Neural progenitor cell (in vitro differentiated cells): ENCODE results near the gene SLC6A9. TPM values are rescaled to one million over a fixed set of nuclear protein-coding genes. Genes with fewer than 3 reads are reported as not detected.

ENCODE experiments used
- DNase-seq: peaks from one replicate; pipeline ENCODE4 v3.0.0-alpha.2; 2016; ENCODE audit warnings: low spot score
- H2AFZ ChIP-seq: fragments of 200-600 bp; sonication (generic); replicated peaks from 2 replicates; pipeline ENCODE4 v1.6.1; 2016; ENCODE audit warnings: antibody characterized with exemption
- H3F3A ChIP-seq: fragments of 200-600 bp; sonication (generic); 2 replicates; pipeline ENCODE4 v1.6.1; 2016; ENCODE audit warnings: antibody characterized with exemption, low read depth
- H3K27ac ChIP-seq: fragments of 200-600 bp; sonication (generic); 2 replicates; pipeline ENCODE4 v1.5.1; 2016; ENCODE audit warnings: mild to moderate bottlenecking
- H3K27me3 ChIP-seq: fragments of 200-600 bp; sonication (generic); 2 replicates; pipeline ENCODE4 v1.6.1; 2016; ENCODE audit warnings: mild to moderate bottlenecking, moderate library complexity
- H3K36me3 ChIP-seq: fragments of 200-600 bp; sonication (generic); 2 replicates; pipeline ENCODE4 v1.5.1; 2016
- H3K4me1 ChIP-seq: fragments of 200-600 bp; sonication (generic); 2 replicates; pipeline ENCODE4 v1.6.1; 2016; ENCODE audit warnings: mixed run types
- H3K4me2 ChIP-seq: fragments of 200-600 bp; sonication (generic); 2 replicates; pipeline ENCODE4 v1.6.1; 2016
- H3K4me3 ChIP-seq: fragments of 200-600 bp; sonication (generic); 2 replicates; pipeline ENCODE4 v1.5.1; 2016
- H3K79me2 ChIP-seq: fragments of 200-600 bp; sonication (generic); 2 replicates; pipeline ENCODE4 v1.6.1; 2016; ENCODE audit warnings: low read depth
- H3K9ac ChIP-seq: fragments of 200-600 bp; sonication (generic); 2 replicates; pipeline ENCODE4 v1.6.1; 2016
- H3K9me3 ChIP-seq: fragments of 200-600 bp; sonication (generic); 2 replicates; pipeline ENCODE4 v1.5.1; 2016; ENCODE audit warnings: low read depth
- H4K20me1 ChIP-seq: fragments of 200-600 bp; sonication (generic); 2 replicates; pipeline ENCODE4 v1.6.1; 2016; ENCODE audit warnings: low read depth
- H3K27ac Mint-ChIP-seq: 3 replicates; pipeline ENCODE4 v1.8.0; 2021; ENCODE audit warnings: mixed read lengths
- H3K27me3 Mint-ChIP-seq: 2 replicates; pipeline ENCODE4 v1.8.0; 2022; ENCODE audit warnings: low read depth, mild to moderate bottlenecking, inconsistent platforms, moderate library complexity, mixed read lengths; ENCODE audit not compliant: insufficient read depth
- H3K36me3 Mint-ChIP-seq: 3 replicates; pipeline ENCODE4 v1.8.0; 2021; ENCODE audit warnings: mixed read lengths
- H3K4me1 Mint-ChIP-seq: 3 replicates; pipeline ENCODE4 v1.8.0; 2021; ENCODE audit warnings: mixed read lengths
- H3K4me3 Mint-ChIP-seq: 3 replicates; pipeline ENCODE4 v1.8.0; 2021; ENCODE audit warnings: mild to moderate bottlenecking, moderate library complexity, mixed read lengths
- H3K9me3 Mint-ChIP-seq: 3 replicates; pipeline ENCODE4 v1.8.0; 2020; ENCODE audit warnings: mixed read lengths
- CTCF ChIP-seq: fragments of 200-600 bp; sonication (generic); IDR thresholded peaks from 2 replicates; pipeline ENCODE4 v1.5.1; 2017; ENCODE audit warnings: antibody characterized with exemption, mild to moderate bottlenecking
- EZH2 ChIP-seq: fragments of 200-600 bp; sonication (generic); IDR thresholded peaks from 2 replicates; pipeline ENCODE4 v1.6.1; 2017; ENCODE audit warnings: antibody characterized with exemption, mild to moderate bottlenecking, moderate library complexity
- EZH2phosphoT487 ChIP-seq: fragments of 200-600 bp; sonication (generic); IDR thresholded peaks from 2 replicates; pipeline ENCODE4 v1.6.1; 2017; ENCODE audit warnings: antibody characterized with exemption
- total RNA-seq: library from RNA; depleted of rRNA; stranded (reverse); fragments of >200 nt; gene quantifications from 2 replicates; pipeline ENCODE4 v1.2.3, GENCODE V29; 2015; ENCODE audit warnings: low replicate concordance

Gene SLC6A9
- total RNA-seq, 1 donor from 2014 or later: 1.4 TPM

- TF ChIP-seq EZH2phosphoT487: no peak
- TF ChIP-seq CTCF: no peak
- no peak for TF ChIP-seq EZH2
- Mint-ChIP-seq H3K36me3 (peaks cover 3% of the 10 kb centered on the region), H3K4me3 (peak overlapping the region; percentile 90), H3K9me3 (no peaks in the 10 kb centered on the region), H3K4me1 (peaks cover 12% of the 10 kb centered on the region), H3K27me3 (peaks cover 4% of the 10 kb centered on the region), H3K27ac (no peak overlapping the region)
- H3K79me2 ChIP-seq: no peaks in the 10 kb centered on the region
- H3F3A ChIP-seq: peaks cover 24% of the 10 kb centered on the region
- H3K4me1 ChIP-seq: peaks cover 4% of the 10 kb centered on the region
- H3K27ac ChIP-seq: no peak overlapping the region
- no peaks in the 10 kb centered on the region for H3K27me3 ChIP-seq
- H3K9me3 ChIP-seq: no peaks in the 10 kb centered on the region
- no peak overlapping the region for H3K9ac ChIP-seq
- peaks cover 16% of the 10 kb centered on the region for H4K20me1 ChIP-seq
- peak overlapping the region; percentile 60 for H2AFZ ChIP-seq
- no peaks in the 10 kb centered on the region for H3K36me3 ChIP-seq
- DNase-seq: no peak
- peak overlapping the region; percentile 80 for H3K4me2 ChIP-seq
- H3K4me3 ChIP-seq: peak overlapping the region; percentile 58
Measured at GRCh38 chr1:43991200-43991475, 40.1 kb downstream of the SLC6A9 start.

GRCh38 chr1:43990271-43991199, 40.7 kb downstream of the SLC6A9 start:
- peaks cover 6% of the 10 kb centered on the region for H3K4me1 Mint-ChIP-seq
- no peak for TF ChIP-seq EZH2phosphoT487
- no peak for TF ChIP-seq EZH2
- no peak for TF ChIP-seq CTCF
- no peak overlapping the region for H3K27ac Mint-ChIP-seq
- H3K4me1 ChIP-seq: no peaks in the 10 kb centered on the region
- H3K36me3 ChIP-seq: no peaks in the 10 kb centered on the region
- no peak overlapping the region for H2AFZ ChIP-seq
- peaks cover 4% of the 10 kb centered on the region for H3K27me3 Mint-ChIP-seq
- no peaks in the 10 kb centered on the region for H3K9me3 Mint-ChIP-seq
- H3K9ac ChIP-seq: no peak overlapping the region
- H3K4me2 ChIP-seq: peak overlapping the region; percentile 80
- peaks cover 11% of the 10 kb centered on the region for H4K20me1 ChIP-seq
- peaks cover 8% of the 10 kb centered on the region for H3K36me3 Mint-ChIP-seq
- H3K4me3 ChIP-seq: peak overlapping the region; percentile 58
- DNase-seq: no peak
- H3K27me3 ChIP-seq: no peaks in the 10 kb centered on the region
- H3K4me3 Mint-ChIP-seq: peak overlapping the region; percentile 90
- no peak overlapping the region for H3K27ac ChIP-seq
- H3K9me3 ChIP-seq: no peaks in the 10 kb centered on the region
- no peaks in the 10 kb centered on the region for H3K79me2 ChIP-seq
- H3F3A ChIP-seq: peaks cover 24% of the 10 kb centered on the region

DNA sequence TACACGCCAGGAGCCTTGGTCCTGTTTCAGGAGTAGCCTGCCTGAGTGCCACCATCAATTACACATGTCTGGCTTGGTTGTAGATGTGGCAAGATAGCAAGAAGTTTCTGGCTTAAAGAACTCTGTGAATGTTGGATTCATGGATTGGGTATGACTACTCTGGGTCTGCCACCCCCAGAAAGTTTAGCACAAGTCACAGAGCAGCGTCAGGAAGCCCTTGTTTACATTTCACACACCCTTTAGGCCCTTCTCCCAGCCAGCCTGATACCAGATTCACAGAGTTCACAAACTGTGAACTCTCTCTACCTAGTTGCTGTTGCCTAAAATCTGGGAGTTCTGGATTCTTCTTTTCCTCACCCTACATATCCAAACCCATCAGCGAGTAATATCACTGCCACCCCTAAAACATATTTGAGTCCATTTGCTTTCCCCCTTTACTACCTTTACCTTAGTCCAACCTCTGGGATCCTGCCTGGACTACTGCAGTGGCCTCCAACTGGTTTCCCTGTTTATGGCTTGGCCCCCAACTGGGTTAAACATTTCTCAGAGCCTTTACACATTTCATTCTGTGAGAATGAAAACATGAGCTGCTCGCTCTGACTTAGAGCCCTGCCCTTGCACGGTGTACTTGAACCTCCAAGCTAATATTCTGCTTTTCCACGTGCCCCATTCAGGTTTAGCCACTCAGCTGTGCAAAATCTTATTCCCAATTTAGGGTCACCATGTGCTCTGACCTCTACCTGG, 43.9 kb downstream of the SLC6A9 start:
- Histone ChIP-seq H2AFZ (no peak overlapping the region), H3K4me3 (no peak overlapping the region), H3K4me1 (no peaks in the 10 kb centered on the region), H3K9ac (no peak overlapping the region), H3K27ac (no peak overlapping the region), H3K27me3 (no peaks in the 10 kb centered on the region), H3K79me2 (no peaks in the 10 kb centered on the region), H3K36me3 (no peaks in the 10 kb centered on the region), H3K9me3 (no peaks in the 10 kb centered on the region), H4K20me1 (peaks cover 6% of the 10 kb centered on the region), H3F3A (peaks cover 18% of the 10 kb centered on the region), H3K4me2 (no peak overlapping the region)
- peaks cover 6% of the 10 kb centered on the region for H3K4me1 Mint-ChIP-seq
- TF ChIP-seq EZH2phosphoT487 (no peak), CTCF (no peak), EZH2 (no peak)
- no peaks in the 10 kb centered on the region for H3K27me3 Mint-ChIP-seq
- no peak overlapping the region for H3K27ac Mint-ChIP-seq
- H3K9me3 Mint-ChIP-seq: no peaks in the 10 kb centered on the region
- DNase-seq: no peak
- peaks cover 25% of the 10 kb centered on the region for H3K36me3 Mint-ChIP-seq
- H3K4me3 Mint-ChIP-seq: no peak overlapping the region
